Esophagus squamous epithelium (tissue), 5 donors: ENCODE measurements around the gene MAN1C1. TPM values are rescaled to one million over a fixed set of nuclear protein-coding genes. Genes with fewer than 3 reads are reported as not detected.
A peak's percentile ranks its signal among the peaks of the same experiment; 100 is the strongest.

Experiments used
- DNase-seq: peaks from one replicate; lab custom pipeline; 2025; lab: John Stamatoyannopoulos, UW
- H3K27ac ChIP-seq, 4 donors: fragments of 200-600 bp; sonication (generic); one replicate each; pipeline ENCODE4 v1.5.1; 2016 to 2019; ENCODE audit warnings: mild to moderate bottlenecking in 1 of 4
- H3K27me3 ChIP-seq, 4 donors: fragments of 200-600 bp; sonication (generic); 1 replicate in 3 of 4; 2 replicates in 1 of 4; pipeline versions ENCODE4 v1.5.1 to v1.6.0; 2017 to 2021; ENCODE audit warnings: antibody characterized with exemption in 1 of 4
- H3K36me3 ChIP-seq, 3 donors: fragments of 200-600 bp; sonication (generic); one replicate each; pipeline ENCODE4 v1.5.1; 2016 to 2019
- H3K4me1 ChIP-seq, 3 donors: fragments of 200-600 bp; sonication (generic); one replicate each; pipeline ENCODE4 v1.5.1; 2017 to 2019
- H3K4me3 ChIP-seq, 4 donors: fragments of 200-600 bp; sonication (generic); 1 replicate in 3 of 4; 2 replicates in 1 of 4; pipeline ENCODE4 v1.5.1; 2016 to 2019; ENCODE audit warnings: mild to moderate bottlenecking in 2 of 4, moderate library complexity in 1 of 4
- H3K9me3 ChIP-seq, 3 donors: fragments of 200-600 bp; sonication (generic); one replicate each; pipeline ENCODE4 v1.5.1; 2016 to 2019
- POLR2A ChIP-seq, 4 donors: fragments of 450-650 bp; IDR thresholded peaks; one replicate each; pipeline ENCODE4 v1.6.1; 2017; ENCODE audit warnings: antibody characterized with exemption in 4 of 4, mild to moderate bottlenecking in 4 of 4, moderate library complexity in 3 of 4
- WGBS, 2 donors: methylation state at CpG; one replicate each; pipeline ENCODE4 v1.1.5; 2018; 5-methylcytosine and 5-hydroxymethylcytosine counted together
- intact Hi-C: fragments of 100-400 bp; cut with DNase I; formaldehyde crosslinking; loops from one replicate; pipeline ENCODE4 v1.15.0; 2022
- total RNA-seq, 4 donors: library from RNA; depleted of rRNA; stranded (reverse); fragments of >200 nt; gene quantifications; one replicate each; pipeline ENCODE4 v1.1.0, GENCODE V29; 2016
- TF ChIP-seq, protein P1 (sequence below), 6 experiments: fragments of 450-650 bp in 4 of 6; fragments of 200-600 bp in 2 of 6; sonication (generic) in 2 of 6; IDR thresholded peaks; one replicate each; pipeline ENCODE4 v1.5.1; 2016 to 2019; ENCODE audit warnings: antibody characterized with exemption in 6 of 6, mild to moderate bottlenecking in 4 of 6, moderate library complexity in 4 of 6
- donor health status: DM: yes; HTN: yes; CAD: no.

Gene MAN1C1
- total RNA-seq, 4 donors from 2014 or later, result 0.91 to 7.4 (median 3.8) TPM

GRCh38 chr1:25684216-25684965 is 67.8 kb downstream of the MAN1C1 start:
- TF ChIP-seq POLR2A (IDR thresholded peaks at IDR 0.05), result no peak
- TF ChIP-seq, protein P1, sequence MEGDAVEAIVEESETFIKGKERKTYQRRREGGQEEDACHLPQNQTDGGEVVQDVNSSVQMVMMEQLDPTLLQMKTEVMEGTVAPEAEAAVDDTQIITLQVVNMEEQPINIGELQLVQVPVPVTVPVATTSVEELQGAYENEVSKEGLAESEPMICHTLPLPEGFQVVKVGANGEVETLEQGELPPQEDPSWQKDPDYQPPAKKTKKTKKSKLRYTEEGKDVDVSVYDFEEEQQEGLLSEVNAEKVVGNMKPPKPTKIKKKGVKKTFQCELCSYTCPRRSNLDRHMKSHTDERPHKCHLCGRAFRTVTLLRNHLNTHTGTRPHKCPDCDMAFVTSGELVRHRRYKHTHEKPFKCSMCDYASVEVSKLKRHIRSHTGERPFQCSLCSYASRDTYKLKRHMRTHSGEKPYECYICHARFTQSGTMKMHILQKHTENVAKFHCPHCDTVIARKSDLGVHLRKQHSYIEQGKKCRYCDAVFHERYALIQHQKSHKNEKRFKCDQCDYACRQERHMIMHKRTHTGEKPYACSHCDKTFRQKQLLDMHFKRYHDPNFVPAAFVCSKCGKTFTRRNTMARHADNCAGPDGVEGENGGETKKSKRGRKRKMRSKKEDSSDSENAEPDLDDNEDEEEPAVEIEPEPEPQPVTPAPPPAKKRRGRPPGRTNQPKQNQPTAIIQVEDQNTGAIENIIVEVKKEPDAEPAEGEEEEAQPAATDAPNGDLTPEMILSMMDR (IDR thresholded peaks at IDR 0.05), result no peak
- Histone ChIP-seq H3K27me3 (no peaks in the 10 kb centered on the region), H3K4me1 (peaks cover 0 to 34% (median 10%) of the 10 kb centered on the region in 3 donors), H3K4me3 (no peak overlapping the region), H3K36me3 (no peaks in the 10 kb centered on the region), H3K9me3 (no peaks in the 10 kb centered on the region), H3K27ac (no peak overlapping the region)
- DNase-seq, result no peak
- intact Hi-C loops, result no loop called here
- 70 to 90% methylated on average over 3 to 7 of the region's 13 CpGs for WGBS, 2 donors

GRCh38 chr1:25685211-25685750 is 68.7 kb downstream of the MAN1C1 start:
- Histone ChIP-seq H3K27me3 (no peaks in the 10 kb centered on the region), H3K9me3 (no peaks in the 10 kb centered on the region), H3K27ac (no peak overlapping the region), H3K4me3 (no peak overlapping the region), H3K4me1 (peaks cover 0 to 34% (median 10%) of the 10 kb centered on the region in 3 donors), H3K36me3 (no peaks in the 10 kb centered on the region)
- no peak for DNase-seq
- TF ChIP-seq POLR2A (IDR thresholded peaks at IDR 0.05), result no peak
- TF ChIP-seq, protein P1 (IDR thresholded peaks at IDR 0.05), result no peak
- 93 to 100% methylated on average over 1 to 3 of the region's 11 CpGs for WGBS, 2 donors
- intact Hi-C loops, result no loop called here

- no peaks in the 10 kb centered on the region for H3K9me3 ChIP-seq
- TF ChIP-seq, protein P1 (IDR thresholded peaks at IDR 0.05), result no peak
- TF ChIP-seq POLR2A (IDR thresholded peaks at IDR 0.05), result no peak
- intact Hi-C loops, result no loop called here
- no peak overlapping the region for H3K4me3 ChIP-seq
- H3K27me3 ChIP-seq, result no peaks in the 10 kb centered on the region
- H3K36me3 ChIP-seq, result no peaks in the 10 kb centered on the region
- peaks cover 0 to 34% (median 10%) of the 10 kb centered on the region in 3 donors for H3K4me1 ChIP-seq
- no peak for DNase-seq
- no peak overlapping the region for H3K27ac ChIP-seq
- 85 to 86% methylated on average over 19 of the region's 19 CpGs for WGBS, 2 donors
Observed at GRCh38 chr1:25685938-25686665, 69.5 kb downstream of the MAN1C1 start.

- Histone ChIP-seq H3K27ac (peak overlapping the region in 1 of 4 donors; percentile 57), H3K36me3 (no peaks in the 10 kb centered on the region), H3K27me3 (no peaks in the 10 kb centered on the region), H3K4me3 (no peak overlapping the region), H3K9me3 (no peaks in the 10 kb centered on the region), H3K4me1 (peaks cover 0 to 36% (median 10%) of the 10 kb centered on the region in 3 donors)
- DNase-seq, result no peak
- TF ChIP-seq, protein P1 (IDR thresholded peaks at IDR 0.05), result no peak
- no peak for TF ChIP-seq POLR2A (IDR thresholded peaks at IDR 0.05)
- WGBS, 2 donors, result 82 to 91% methylated on average over 5 to 6 of the region's 6 CpGs
- intact Hi-C loops, result no loop called here
Observed at GRCh38 chr1:25687221-25688017, 70.8 kb downstream of the MAN1C1 start.
